A673 (cell line): ENCODE measurements around the gene BRD4.

Experiments used
- CTCF ChIP-seq: fragments of 300-800, 200-600 bp; sonication (generic); conservative IDR thresholded peaks from 2 replicates; pipeline ENCODE4 v1.5.1; 2017; ENCODE audit warnings: low read depth, mild to moderate bottlenecking, antibody characterized with exemption, low read length, moderate library complexity, mixed read lengths
- EZH2 ChIP-seq: fragments of 200-600 bp; sonication (generic); IDR thresholded peaks from 2 replicates; pipeline ENCODE4 v1.6.1; 2017; ENCODE audit warnings: borderline replicate concordance, low read depth, mild to moderate bottlenecking, mixed read lengths, antibody characterized with exemption, low read length; ENCODE audit not compliant: poor library complexity, severe bottlenecking

- TF ChIP-seq CTCF: no peak
- no peak for TF ChIP-seq EZH2
Observed at GRCh38 chr19:15328312-15328711, 4.0 kb downstream of the BRD4 start.
